Memory B cell (primary cell): ENCODE data around the gene SERPINA4.

Experiments used
- ATAC-seq: fragments of 150-1000 bp; cut with Tn5 transposase; 2 replicates; pipeline ENCODE4 v1.10.0; 2021; ENCODE audit warnings: low read depth, mild to moderate bottlenecking, moderate library complexity
- DNase-seq, 2 donors: peaks; one replicate each; pipeline ENCODE4 v3.0.0; 2022; ENCODE audit warnings: low spot score in 2 of 2
- H3K27ac Mint-ChIP-seq: one replicate; pipeline ENCODE4 v1.8.0; 2022; ENCODE audit warnings: mild to moderate bottlenecking, moderate library complexity, mixed read lengths
- H3K27me3 Mint-ChIP-seq: one replicate; pipeline ENCODE4 v1.8.0; 2022; ENCODE audit warnings: mixed read lengths
- H3K36me3 Mint-ChIP-seq: one replicate; pipeline ENCODE4 v1.8.0; 2022; ENCODE audit warnings: mild to moderate bottlenecking, mixed read lengths
- H3K4me1 Mint-ChIP-seq: one replicate; pipeline ENCODE4 v1.8.0; 2022; ENCODE audit warnings: mixed read lengths
- H3K4me3 Mint-ChIP-seq: one replicate; pipeline ENCODE4 v1.8.0; 2022; ENCODE audit warnings: mild to moderate bottlenecking, moderate library complexity, mixed read lengths
- H3K9me3 Mint-ChIP-seq: one replicate; pipeline ENCODE4 v1.8.0; 2022; ENCODE audit warnings: mixed read lengths

Gene SERPINA4

GRCh38 chr14:94538070-94538740, 23.0 kb upstream of the SERPINA4 start:
- DNase-seq = no peak

GRCh38 chr14:94539181-94539580, 22.1 kb upstream of the SERPINA4 start:
- H3K36me3 Mint-ChIP-seq = peaks cover 2% of the 10 kb centered on the region
- DNase-seq (no peak), ATAC-seq (no peak)
- no peak overlapping the region for H3K4me3 Mint-ChIP-seq
- no peaks in the 10 kb centered on the region for H3K4me1 Mint-ChIP-seq
- peaks cover 9% of the 10 kb centered on the region for H3K27me3 Mint-ChIP-seq
- peaks cover 4% of the 10 kb centered on the region for H3K9me3 Mint-ChIP-seq
- H3K27ac Mint-ChIP-seq = no peak overlapping the region

More at GRCh38 chr14:94538070-94538740, 23.0 kb upstream of the SERPINA4 start:
- Mint-ChIP-seq H3K27ac (no peak overlapping the region), H3K9me3 (peaks cover 4% of the 10 kb centered on the region), H3K4me1 (no peaks in the 10 kb centered on the region), H3K27me3 (peaks cover 11% of the 10 kb centered on the region), H3K4me3 (no peak overlapping the region), H3K36me3 (peaks cover 2% of the 10 kb centered on the region)
- ATAC-seq = no peak

- no peaks in the 10 kb centered on the region for H3K4me1 Mint-ChIP-seq
These were observed 21.0 kb upstream of the SERPINA4 start for GRCh38 chr14:94540031-94540794.

GRCh38 chr14:94541234-94541975, 19.8 kb upstream of the SERPINA4 start:
- no peak for ATAC-seq
- H3K36me3 Mint-ChIP-seq = peaks cover 2% of the 10 kb centered on the region
- H3K4me3 Mint-ChIP-seq = no peak overlapping the region
- peaks cover 10% of the 10 kb centered on the region for H3K27me3 Mint-ChIP-seq
- no peaks in the 10 kb centered on the region for H3K4me1 Mint-ChIP-seq
- no peak overlapping the region for H3K27ac Mint-ChIP-seq
- no peak for DNase-seq
- H3K9me3 Mint-ChIP-seq = peaks cover 6% of the 10 kb centered on the region

More at GRCh38 chr14:94540031-94540794, 21.0 kb upstream of the SERPINA4 start:
- Mint-ChIP-seq H3K4me3 (no peak overlapping the region), H3K27me3 (peaks cover 9% of the 10 kb centered on the region), H3K9me3 (peaks cover 4% of the 10 kb centered on the region), H3K36me3 (peaks cover 2% of the 10 kb centered on the region), H3K27ac (no peak overlapping the region)
- DNase-seq (no peak), ATAC-seq (no peak)

DNA sequence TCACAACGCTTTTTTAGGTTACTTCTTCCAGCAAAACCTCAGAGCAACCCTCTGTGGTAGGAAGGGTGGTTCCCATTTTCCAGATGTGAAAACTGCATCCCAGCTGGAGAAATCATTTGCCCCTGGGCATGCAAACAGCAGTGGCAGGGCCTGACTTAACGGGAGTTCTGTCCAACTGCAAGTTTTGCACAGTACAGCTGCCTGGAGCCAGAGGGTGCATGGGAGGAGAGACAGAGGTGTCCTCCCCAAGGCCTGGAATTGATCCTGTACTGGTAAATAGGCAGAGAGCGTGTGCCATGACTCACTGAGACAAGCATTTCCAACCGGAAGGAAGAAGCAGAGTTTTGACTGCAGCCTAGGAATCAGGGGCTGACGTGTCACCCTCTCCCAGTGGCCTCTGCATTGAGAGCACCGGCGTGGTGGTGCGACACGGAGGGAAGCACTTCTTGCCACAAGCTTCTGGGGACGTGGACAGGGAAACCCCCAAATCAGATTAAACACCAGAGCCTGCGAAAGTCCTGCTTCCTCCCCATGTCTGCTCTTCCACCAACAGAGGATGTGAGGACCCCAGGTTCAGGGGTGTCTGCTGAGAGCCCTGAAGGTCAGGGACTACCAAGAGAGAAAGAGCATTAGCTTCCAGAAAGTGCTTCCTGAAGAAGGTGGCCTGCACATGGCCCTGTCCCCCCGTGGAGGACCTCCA, 19.0 kb upstream of the SERPINA4 start:
- H3K4me1 Mint-ChIP-seq = no peaks in the 10 kb centered on the region
- H3K27ac Mint-ChIP-seq = no peak overlapping the region
- H3K9me3 Mint-ChIP-seq = peaks cover 9% of the 10 kb centered on the region
- no peak for DNase-seq
- no peak for ATAC-seq
- H3K27me3 Mint-ChIP-seq = peaks cover 10% of the 10 kb centered on the region
- peaks cover 2% of the 10 kb centered on the region for H3K36me3 Mint-ChIP-seq
- no peak overlapping the region for H3K4me3 Mint-ChIP-seq

DNA sequence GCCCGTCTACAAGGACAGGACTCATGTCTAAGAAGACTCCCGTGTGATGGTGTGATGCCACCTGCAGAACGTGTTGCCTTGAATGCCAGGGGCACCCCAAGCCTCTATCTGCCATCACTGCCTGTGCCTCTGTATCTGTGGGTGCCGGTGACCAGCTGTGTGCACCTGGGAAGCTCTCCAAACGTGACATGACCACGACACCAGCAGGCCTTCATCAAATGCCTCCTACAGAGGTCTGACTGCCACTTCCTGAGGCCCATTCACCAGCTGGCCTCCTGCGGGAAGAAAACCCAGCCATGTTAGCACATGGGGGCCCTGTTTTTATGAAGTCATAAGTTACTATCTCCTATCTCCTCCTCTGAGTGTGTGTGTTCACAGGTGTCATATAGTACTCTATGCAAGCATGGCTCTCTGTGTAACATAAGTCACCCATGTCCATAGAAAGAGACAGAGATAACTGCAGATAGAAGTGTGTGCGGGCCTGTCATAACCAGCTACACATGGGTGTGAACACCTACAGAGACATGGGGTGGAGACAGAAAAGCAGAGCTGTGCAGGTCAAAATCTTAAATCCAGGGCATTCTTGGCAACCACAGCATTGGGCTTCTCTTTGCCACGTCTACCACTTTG, 18.3 kb upstream of the SERPINA4 start:
- Mint-ChIP-seq H3K9me3 (peaks cover 12% of the 10 kb centered on the region), H3K4me1 (no peaks in the 10 kb centered on the region), H3K27ac (no peak overlapping the region), H3K36me3 (peaks cover 2% of the 10 kb centered on the region), H3K27me3 (peaks cover 10% of the 10 kb centered on the region), H3K4me3 (no peak overlapping the region)
- ATAC-seq (no peak), DNase-seq (no peak)

DNA sequence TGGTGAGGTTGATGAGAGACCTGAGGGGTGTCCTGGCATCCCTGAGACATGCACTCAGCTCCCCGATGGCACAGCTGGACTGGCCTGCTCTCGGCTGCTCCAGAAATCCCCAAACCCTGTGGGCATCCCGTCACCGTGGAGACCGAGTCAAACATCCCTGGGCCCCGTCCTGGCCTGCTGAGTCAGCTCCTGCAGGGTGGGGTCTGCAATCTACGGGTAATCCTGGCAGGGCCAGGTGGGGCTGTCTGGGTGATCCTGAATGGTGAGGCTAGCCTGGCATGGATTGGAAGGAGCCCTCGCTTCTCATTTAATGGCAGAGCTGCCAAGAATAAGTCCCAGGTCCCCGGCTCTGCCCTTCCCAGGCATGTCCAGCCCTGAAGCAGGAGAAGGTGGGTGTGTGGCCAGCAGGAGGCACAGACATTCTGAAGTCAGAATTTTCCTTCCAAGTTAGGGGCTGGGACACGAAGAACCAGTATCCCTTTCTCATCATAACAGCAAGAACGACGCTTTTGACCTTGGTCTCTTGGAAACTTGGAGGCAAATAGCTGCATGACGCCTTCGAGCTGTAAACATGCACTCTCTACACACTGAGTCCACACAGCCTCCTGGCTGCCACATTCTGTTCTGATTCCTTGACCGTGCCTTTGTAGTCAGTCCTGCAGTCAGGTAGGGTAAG, 17.7 kb upstream of the SERPINA4 start:
- H3K9me3 Mint-ChIP-seq = peaks cover 12% of the 10 kb centered on the region
- H3K36me3 Mint-ChIP-seq = peaks cover 2% of the 10 kb centered on the region
- DNase-seq = no peak
- peaks cover 7% of the 10 kb centered on the region for H3K27me3 Mint-ChIP-seq
- ATAC-seq = no peak
- H3K4me1 Mint-ChIP-seq = no peaks in the 10 kb centered on the region
- no peak overlapping the region for H3K4me3 Mint-ChIP-seq
- H3K27ac Mint-ChIP-seq = no peak overlapping the region

DNA sequence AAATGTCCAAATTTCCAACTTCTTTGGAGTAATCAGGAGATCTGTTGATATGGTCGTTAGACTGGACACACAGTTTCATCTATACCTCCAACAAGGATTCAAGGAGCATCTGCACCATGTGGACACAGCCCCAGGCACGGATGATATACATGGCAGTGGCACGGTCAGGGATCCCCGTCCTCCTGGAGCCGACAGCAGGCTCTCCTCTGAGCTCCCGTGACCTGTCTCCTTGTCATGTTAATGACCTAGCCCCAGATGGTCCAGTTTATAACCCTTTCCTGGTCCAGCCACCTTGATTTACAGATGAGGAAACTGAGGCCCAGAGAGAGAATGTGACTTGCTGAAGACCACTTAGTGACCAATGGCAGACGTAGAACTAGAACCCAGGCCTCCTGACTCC, 16.5 kb upstream of the SERPINA4 start:
- H3K27ac Mint-ChIP-seq = no peak overlapping the region
- ATAC-seq = no peak
- H3K36me3 Mint-ChIP-seq = peaks cover 2% of the 10 kb centered on the region
- no peak overlapping the region for H3K4me3 Mint-ChIP-seq
- H3K4me1 Mint-ChIP-seq = no peaks in the 10 kb centered on the region
- DNase-seq = no peak
- H3K27me3 Mint-ChIP-seq = peaks cover 4% of the 10 kb centered on the region
- peaks cover 12% of the 10 kb centered on the region for H3K9me3 Mint-ChIP-seq

GRCh38 chr14:94545131-94545841, 16.0 kb upstream of the SERPINA4 start:
- Mint-ChIP-seq H3K27ac (no peak overlapping the region), H3K36me3 (peaks cover 2% of the 10 kb centered on the region), H3K4me1 (no peaks in the 10 kb centered on the region), H3K27me3 (peaks cover 4% of the 10 kb centered on the region), H3K9me3 (peaks cover 12% of the 10 kb centered on the region), H3K4me3 (no peak overlapping the region)
- no peak for DNase-seq
- ATAC-seq = no peak

DNA sequence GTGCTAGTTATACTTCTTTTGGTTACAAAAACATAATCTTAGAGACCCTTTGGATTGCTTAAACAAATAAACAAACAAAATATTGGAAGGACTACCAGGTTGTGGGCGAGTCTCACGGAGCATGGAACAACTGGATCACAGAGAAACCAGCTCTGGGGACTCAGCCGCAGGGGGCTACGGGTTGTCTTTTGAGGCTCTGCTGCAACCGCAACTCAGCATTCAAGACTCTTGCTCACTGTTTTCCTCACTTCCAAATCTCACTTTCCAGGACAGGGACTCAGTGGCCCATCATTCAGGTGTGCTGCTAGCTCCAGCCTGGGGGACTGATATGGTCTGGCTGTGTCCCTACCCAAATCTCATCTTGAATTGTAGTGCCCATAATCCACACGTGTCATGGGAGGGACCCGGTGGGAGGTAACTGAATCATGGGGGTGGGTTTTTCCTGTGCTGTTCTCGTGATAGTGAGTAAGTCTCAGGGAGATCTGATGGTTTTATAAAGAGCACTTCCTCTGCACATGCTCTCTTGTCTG, 14.0 kb upstream of the SERPINA4 start:
- Mint-ChIP-seq H3K4me3 (no peak overlapping the region), H3K9me3 (peaks cover 9% of the 10 kb centered on the region), H3K4me1 (no peaks in the 10 kb centered on the region), H3K27ac (no peak overlapping the region), H3K36me3 (no peaks in the 10 kb centered on the region), H3K27me3 (peaks cover 2% of the 10 kb centered on the region)
- ATAC-seq (no peak), DNase-seq (no peak)

GRCh38 chr14:94547726-94548125, 13.5 kb upstream of the SERPINA4 start:
- ATAC-seq = no peak
- H3K9me3 Mint-ChIP-seq = peaks cover 9% of the 10 kb centered on the region
- H3K4me3 Mint-ChIP-seq = no peak overlapping the region

GRCh38 chr14:94548131-94548998, 12.9 kb upstream of the SERPINA4 start:
- no peak for DNase-seq
- H3K4me3 Mint-ChIP-seq = no peak overlapping the region
- no peak overlapping the region for H3K27ac Mint-ChIP-seq
- no peaks in the 10 kb centered on the region for H3K4me1 Mint-ChIP-seq
- no peak for ATAC-seq
- no peaks in the 10 kb centered on the region for H3K36me3 Mint-ChIP-seq
- H3K9me3 Mint-ChIP-seq = peaks cover 11% of the 10 kb centered on the region
- H3K27me3 Mint-ChIP-seq = peaks cover 2% of the 10 kb centered on the region

More at GRCh38 chr14:94547726-94548125, 13.5 kb upstream of the SERPINA4 start:
- Mint-ChIP-seq H3K27ac (no peak overlapping the region), H3K4me1 (no peaks in the 10 kb centered on the region), H3K36me3 (no peaks in the 10 kb centered on the region), H3K27me3 (peaks cover 2% of the 10 kb centered on the region)
- DNase-seq = no peak
